HFFc6 (cell line): ENCODE data around the gene ZNF213. TPM values are rescaled to one million over a fixed set of nuclear protein-coding genes. Genes with fewer than 3 reads are reported as not detected.

Experiments used
- DNase-seq: peaks from one replicate; pipeline ENCODE4 v3.0.0-alpha.2; 2018
- H3K27ac Mint-ChIP-seq: 2 replicates; pipeline ENCODE4 v1.8.0; 2020; ENCODE audit warnings: mild to moderate bottlenecking, mixed read lengths
- H3K27me3 Mint-ChIP-seq: 2 replicates; pipeline ENCODE4 v1.8.0; 2021; ENCODE audit warnings: mild to moderate bottlenecking, moderate library complexity, mixed read lengths; ENCODE audit not compliant: insufficient read depth
- H3K36me3 Mint-ChIP-seq: 2 replicates; pipeline ENCODE4 v1.8.0; 2021; ENCODE audit warnings: low read depth, mixed read lengths
- H3K4me1 Mint-ChIP-seq: 2 replicates; pipeline ENCODE4 v1.8.0; 2020; ENCODE audit warnings: low read depth, mixed read lengths
- H3K4me3 Mint-ChIP-seq: 2 replicates; pipeline ENCODE4 v1.8.0; 2020; ENCODE audit warnings: mild to moderate bottlenecking, moderate library complexity, mixed read lengths
- H3K9me3 Mint-ChIP-seq: 2 replicates; pipeline ENCODE4 v1.8.0; 2020; ENCODE audit warnings: mild to moderate bottlenecking, mixed read lengths
- total RNA-seq, 6 experiments: library from RNA; stranded (reverse); fragmentation: NEBNext Ultra II Directional; extraction: Animal tissue kit (Norgen Biotek cat#: 25700); gene quantifications; 2 replicates in 1 of 6; 3 replicates in 5 of 6; pipeline ENCODE4 v1.2.3, GENCODE V29; 2021
- TF ChIP-seq, protein P1 (sequence below): fragments of 200-600 bp; sonication (generic); IDR thresholded peaks from 2 replicates; pipeline ENCODE4 v1.5.0; 2021; ENCODE audit warnings: antibody characterized with exemption, mild to moderate bottlenecking

ZNF213 gene
- total RNA-seq, 6 experiments from 2014 or later: 5.9 to 7.3 (median 6.9) TPM

DNA sequence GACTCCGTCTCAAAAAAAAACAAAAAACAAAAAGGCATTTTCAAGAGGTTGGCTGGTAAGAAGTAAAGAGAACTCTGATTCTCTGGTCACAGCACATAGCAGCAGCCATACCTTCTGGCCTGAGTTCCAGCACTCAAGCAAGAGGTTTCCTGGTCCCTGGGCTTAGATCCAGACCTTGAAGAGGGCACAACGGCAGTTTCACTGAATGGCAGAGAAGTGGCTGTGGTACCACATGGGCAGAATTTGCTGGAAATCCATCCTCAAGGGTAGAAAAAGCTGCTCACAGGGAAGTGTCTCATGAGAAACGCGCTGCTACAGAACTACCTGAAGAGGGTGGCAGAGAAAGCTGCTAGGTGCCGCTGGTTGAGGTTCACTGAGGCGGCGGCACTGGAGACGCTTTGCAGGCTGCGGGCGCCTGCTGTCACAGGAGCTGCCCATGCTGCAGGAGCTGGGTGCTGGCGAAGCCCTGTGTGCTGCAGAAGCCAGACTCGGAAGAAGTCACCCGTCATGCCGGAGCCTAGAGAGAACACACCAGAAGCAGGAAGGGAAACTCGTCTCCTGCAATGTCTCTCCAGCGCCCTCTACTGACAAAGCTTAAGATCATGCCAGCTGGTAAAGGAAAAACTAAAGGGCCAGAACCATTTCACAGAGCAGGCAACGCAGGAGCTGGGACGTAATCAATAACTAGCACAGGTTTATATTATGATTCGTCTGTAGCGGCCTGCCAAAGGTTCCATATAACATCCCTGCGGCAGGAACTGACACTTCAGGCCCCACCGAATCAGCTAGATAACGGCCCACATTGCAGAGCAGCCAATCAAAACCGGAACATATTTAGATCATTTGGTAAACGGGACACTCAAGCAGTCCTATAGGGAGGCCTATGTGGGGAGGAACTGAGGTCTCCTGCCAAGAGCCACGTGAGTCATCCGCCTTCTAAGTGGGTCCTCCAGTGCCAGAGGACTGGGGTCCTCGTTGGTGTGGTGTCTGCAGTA, 5.4 kb upstream of the ZNF213 start:
- H3K36me3 Mint-ChIP-seq: peaks cover 16% of the 10 kb centered on the region; the same call in 1 of the 2 replicates
- peak overlapping the region; percentile 88 for H3K27ac Mint-ChIP-seq
- TF ChIP-seq, protein P1, sequence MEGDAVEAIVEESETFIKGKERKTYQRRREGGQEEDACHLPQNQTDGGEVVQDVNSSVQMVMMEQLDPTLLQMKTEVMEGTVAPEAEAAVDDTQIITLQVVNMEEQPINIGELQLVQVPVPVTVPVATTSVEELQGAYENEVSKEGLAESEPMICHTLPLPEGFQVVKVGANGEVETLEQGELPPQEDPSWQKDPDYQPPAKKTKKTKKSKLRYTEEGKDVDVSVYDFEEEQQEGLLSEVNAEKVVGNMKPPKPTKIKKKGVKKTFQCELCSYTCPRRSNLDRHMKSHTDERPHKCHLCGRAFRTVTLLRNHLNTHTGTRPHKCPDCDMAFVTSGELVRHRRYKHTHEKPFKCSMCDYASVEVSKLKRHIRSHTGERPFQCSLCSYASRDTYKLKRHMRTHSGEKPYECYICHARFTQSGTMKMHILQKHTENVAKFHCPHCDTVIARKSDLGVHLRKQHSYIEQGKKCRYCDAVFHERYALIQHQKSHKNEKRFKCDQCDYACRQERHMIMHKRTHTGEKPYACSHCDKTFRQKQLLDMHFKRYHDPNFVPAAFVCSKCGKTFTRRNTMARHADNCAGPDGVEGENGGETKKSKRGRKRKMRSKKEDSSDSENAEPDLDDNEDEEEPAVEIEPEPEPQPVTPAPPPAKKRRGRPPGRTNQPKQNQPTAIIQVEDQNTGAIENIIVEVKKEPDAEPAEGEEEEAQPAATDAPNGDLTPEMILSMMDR: peak; percentile 91
- peak; percentile 83 for DNase-seq
- H3K4me1 Mint-ChIP-seq: peaks cover 26% of the 10 kb centered on the region
- H3K27me3 Mint-ChIP-seq: peaks cover 3% of the 10 kb centered on the region; the same call in 1 of the 2 replicates
- H3K9me3 Mint-ChIP-seq: no peaks in the 10 kb centered on the region
- peak overlapping the region; percentile 81 for H3K4me3 Mint-ChIP-seq

DNA sequence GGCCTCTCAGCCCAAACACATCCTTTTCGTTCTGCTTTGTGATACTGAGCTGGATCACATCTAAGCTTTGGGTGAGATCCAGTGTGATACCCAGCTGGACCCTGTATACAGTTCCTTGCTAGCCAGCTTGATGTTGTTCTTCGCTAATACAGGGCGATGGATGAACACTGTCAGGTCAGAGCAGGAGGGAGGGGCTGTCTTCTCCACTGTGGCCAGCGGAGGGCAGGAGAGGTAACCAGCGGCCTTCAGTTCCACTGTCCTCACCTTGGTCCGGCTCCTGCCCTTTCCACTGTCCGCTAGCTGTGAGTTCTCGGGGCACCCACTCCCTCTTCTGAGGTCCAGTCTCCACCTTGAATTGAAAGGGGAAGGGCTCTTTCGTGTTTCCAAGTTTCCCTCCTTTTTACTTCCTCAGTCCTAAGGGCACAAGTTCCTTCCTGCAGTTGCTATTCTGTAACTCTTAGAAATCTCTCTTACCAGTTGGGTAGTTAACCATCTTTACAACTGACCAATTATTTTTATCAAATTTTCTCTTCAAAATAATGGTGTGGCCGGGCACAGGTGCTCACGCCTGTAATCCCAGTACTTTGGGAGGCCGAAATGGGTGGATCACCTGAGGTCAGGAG, 3.0 kb upstream of the ZNF213 start:
- TF ChIP-seq, protein P1: peak; percentile 75
- peaks cover 2% of the 10 kb centered on the region; the same call in 1 of the 2 replicates for H3K27me3 Mint-ChIP-seq
- H3K27ac Mint-ChIP-seq: no peak overlapping the region; the same call in 1 of the 2 replicates
- peaks cover 16% of the 10 kb centered on the region; the same call in 1 of the 2 replicates for H3K36me3 Mint-ChIP-seq
- peaks cover 26% of the 10 kb centered on the region for H3K4me1 Mint-ChIP-seq
- no peak overlapping the region for H3K4me3 Mint-ChIP-seq
- peak; percentile 23 for DNase-seq
- H3K9me3 Mint-ChIP-seq: no peaks in the 10 kb centered on the region

GRCh38 chr16:3133844-3134243, 985 bp upstream of the ZNF213 start:
- H3K36me3 Mint-ChIP-seq: peaks cover 11% of the 10 kb centered on the region; the same call in 1 of the 2 replicates
- no peaks in the 10 kb centered on the region for H3K9me3 Mint-ChIP-seq
- no peak for DNase-seq
- H3K4me3 Mint-ChIP-seq: peak overlapping the region; percentile 99
- peaks cover 26% of the 10 kb centered on the region for H3K4me1 Mint-ChIP-seq
- peaks cover 2% of the 10 kb centered on the region; the same call in 1 of the 2 replicates for H3K27me3 Mint-ChIP-seq
- TF ChIP-seq, protein P1: no peak
- peak overlapping the region; percentile 96 for H3K27ac Mint-ChIP-seq

DNA sequence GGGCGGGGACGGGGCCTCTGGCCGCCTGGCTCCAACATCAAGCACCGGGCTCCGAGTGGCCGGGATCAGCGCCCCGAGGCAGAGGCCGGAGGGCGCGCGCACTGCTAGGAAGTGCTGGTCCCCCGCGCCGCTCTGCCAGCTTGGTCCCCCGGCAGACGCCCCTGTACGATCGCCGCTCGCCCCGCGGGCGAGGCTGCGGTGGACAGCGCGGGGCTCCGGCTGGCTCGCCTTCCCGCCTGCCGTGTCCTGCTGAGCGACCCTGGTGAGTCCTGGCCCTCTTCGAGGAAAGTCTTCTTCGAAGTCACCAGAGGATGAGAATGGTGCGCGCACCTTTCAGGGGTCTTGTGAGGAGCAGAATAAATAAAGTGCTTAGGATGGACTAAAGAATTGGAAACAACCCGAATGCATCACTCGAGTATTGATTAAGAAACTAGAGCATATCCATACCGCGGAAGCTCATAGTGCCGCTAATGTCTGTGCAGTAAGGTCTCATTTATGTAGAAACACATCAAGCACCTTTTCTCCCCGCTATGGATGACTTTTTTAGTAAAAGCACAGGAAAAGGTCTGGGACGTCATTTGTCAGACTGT, 392 bp downstream of the ZNF213 start:
- no peaks in the 10 kb centered on the region for H3K9me3 Mint-ChIP-seq
- peaks cover 2% of the 10 kb centered on the region; the same call in 1 of the 2 replicates for H3K27me3 Mint-ChIP-seq
- peak overlapping the region; percentile 84 for H3K27ac Mint-ChIP-seq
- peaks cover 6% of the 10 kb centered on the region; the same call in 1 of the 2 replicates for H3K36me3 Mint-ChIP-seq
- H3K4me1 Mint-ChIP-seq: peaks cover 24% of the 10 kb centered on the region
- peak overlapping the region; percentile 99 for H3K4me3 Mint-ChIP-seq
- TF ChIP-seq, protein P1: no peak
- no peak for DNase-seq

DNA sequence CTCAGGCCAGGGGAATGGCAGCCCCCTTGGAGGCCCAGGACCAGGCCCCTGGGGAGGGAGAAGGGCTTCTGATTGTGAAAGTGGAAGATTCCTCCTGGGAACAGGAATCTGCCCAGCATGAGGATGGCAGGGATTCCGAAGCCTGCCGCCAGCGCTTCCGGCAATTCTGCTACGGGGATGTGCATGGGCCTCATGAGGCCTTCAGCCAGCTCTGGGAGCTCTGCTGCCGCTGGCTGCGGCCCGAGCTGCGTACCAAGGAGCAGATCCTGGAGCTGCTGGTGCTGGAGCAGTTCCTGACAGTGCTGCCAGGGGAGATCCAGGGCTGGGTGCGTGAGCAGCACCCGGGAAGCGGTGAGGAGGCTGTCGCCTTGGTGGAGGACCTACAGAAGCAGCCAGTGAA, 2.4 kb downstream of the ZNF213 start:
- no peak overlapping the region for H3K4me3 Mint-ChIP-seq
- no peak for DNase-seq
- peaks cover 2% of the 10 kb centered on the region; the same call in 1 of the 2 replicates for H3K27me3 Mint-ChIP-seq
- H3K9me3 Mint-ChIP-seq: no peaks in the 10 kb centered on the region
- TF ChIP-seq, protein P1: no peak
- H3K27ac Mint-ChIP-seq: no peak overlapping the region
- H3K4me1 Mint-ChIP-seq: peaks cover 24% of the 10 kb centered on the region
- H3K36me3 Mint-ChIP-seq: peaks cover 10% of the 10 kb centered on the region
